ENCODE results near the gene OPN1SW.

GRCh38 chr7:128733278-128733645, 42.3 kb downstream of the OPN1SW start:
- no peak for TF ChIP-seq POLR2A (IDR thresholded peaks at IDR 0.05)
- TF ChIP-seq, protein P1, sequence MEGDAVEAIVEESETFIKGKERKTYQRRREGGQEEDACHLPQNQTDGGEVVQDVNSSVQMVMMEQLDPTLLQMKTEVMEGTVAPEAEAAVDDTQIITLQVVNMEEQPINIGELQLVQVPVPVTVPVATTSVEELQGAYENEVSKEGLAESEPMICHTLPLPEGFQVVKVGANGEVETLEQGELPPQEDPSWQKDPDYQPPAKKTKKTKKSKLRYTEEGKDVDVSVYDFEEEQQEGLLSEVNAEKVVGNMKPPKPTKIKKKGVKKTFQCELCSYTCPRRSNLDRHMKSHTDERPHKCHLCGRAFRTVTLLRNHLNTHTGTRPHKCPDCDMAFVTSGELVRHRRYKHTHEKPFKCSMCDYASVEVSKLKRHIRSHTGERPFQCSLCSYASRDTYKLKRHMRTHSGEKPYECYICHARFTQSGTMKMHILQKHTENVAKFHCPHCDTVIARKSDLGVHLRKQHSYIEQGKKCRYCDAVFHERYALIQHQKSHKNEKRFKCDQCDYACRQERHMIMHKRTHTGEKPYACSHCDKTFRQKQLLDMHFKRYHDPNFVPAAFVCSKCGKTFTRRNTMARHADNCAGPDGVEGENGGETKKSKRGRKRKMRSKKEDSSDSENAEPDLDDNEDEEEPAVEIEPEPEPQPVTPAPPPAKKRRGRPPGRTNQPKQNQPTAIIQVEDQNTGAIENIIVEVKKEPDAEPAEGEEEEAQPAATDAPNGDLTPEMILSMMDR (IDR thresholded peaks at IDR 0.05): no peak
